ENCODE measurements around the gene CLCA2.

The CLCA2 gene, protein sequence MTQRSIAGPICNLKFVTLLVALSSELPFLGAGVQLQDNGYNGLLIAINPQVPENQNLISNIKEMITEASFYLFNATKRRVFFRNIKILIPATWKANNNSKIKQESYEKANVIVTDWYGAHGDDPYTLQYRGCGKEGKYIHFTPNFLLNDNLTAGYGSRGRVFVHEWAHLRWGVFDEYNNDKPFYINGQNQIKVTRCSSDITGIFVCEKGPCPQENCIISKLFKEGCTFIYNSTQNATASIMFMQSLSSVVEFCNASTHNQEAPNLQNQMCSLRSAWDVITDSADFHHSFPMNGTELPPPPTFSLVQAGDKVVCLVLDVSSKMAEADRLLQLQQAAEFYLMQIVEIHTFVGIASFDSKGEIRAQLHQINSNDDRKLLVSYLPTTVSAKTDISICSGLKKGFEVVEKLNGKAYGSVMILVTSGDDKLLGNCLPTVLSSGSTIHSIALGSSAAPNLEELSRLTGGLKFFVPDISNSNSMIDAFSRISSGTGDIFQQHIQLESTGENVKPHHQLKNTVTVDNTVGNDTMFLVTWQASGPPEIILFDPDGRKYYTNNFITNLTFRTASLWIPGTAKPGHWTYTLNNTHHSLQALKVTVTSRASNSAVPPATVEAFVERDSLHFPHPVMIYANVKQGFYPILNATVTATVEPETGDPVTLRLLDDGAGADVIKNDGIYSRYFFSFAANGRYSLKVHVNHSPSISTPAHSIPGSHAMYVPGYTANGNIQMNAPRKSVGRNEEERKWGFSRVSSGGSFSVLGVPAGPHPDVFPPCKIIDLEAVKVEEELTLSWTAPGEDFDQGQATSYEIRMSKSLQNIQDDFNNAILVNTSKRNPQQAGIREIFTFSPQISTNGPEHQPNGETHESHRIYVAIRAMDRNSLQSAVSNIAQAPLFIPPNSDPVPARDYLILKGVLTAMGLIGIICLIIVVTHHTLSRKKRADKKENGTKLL

GRCh38 chr1:86423873-86424272, at the start of gene CLCA2:
Gene CLCA2 (plus strand): TSS chr1:86424171. CDS start chr1:86424248, 77 bp downstream.
- in situ Hi-C loops (cut with MboI; ENCODE audit: low pct_unique_long_range_greater_than_20kb, low sequenced_read_pairs) = no loop called here
- no peak for DNase-seq

DNA sequence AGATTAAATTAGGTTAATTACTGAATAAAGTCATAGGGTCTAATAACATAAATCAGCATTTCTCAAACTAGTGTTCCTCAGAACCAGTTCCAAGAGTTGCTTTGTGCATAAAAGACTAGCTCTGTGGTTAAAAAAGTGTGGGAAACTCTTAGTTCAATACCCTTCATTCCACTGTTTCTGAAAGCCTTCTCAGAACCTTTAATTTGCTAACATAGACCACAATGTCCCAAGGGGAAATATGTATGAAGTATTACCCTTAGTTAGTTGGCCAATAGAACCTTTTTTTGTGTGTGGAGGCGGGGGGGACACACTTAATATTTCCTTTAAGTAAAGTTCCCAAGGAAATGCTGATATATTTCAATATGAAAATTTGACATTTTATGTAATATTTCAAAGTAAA, 48.3 kb upstream of the CLCA2 start:
- no peak for DNase-seq
- in situ Hi-C loops (cut with MboI; ENCODE audit: low pct_unique_long_range_greater_than_20kb, low sequenced_read_pairs) = no loop called here

- DNase-seq = no peak
- in situ Hi-C loops (cut with MboI; ENCODE audit: low pct_unique_long_range_greater_than_20kb, low sequenced_read_pairs) = no loop called here
Measured at GRCh38 chr1:86377341-86377740, 46.6 kb upstream of the CLCA2 start.

DNA sequence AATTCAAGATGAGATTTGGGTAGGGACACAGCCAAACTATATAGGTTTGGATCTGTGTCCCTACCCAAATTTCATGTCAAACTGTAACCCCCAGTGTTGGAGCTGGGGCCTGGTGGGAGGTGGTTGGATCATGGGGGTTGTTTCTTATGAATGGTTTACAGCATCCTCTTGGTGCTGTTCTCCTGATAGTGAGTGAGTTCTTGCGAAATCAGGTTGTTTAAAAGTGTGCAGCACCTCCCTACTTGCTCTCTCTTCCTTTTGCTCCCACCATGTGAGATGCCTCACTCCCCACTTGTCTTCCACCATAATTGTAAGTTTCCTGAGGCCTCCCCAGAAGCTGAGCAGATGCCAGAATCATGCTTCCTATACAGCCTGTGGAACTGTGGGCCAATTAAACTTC, 45.2 kb upstream of the CLCA2 start:
- no peak for DNase-seq
- in situ Hi-C loops (cut with MboI; ENCODE audit: low pct_unique_long_range_greater_than_20kb, low sequenced_read_pairs) = no loop called here

DNA sequence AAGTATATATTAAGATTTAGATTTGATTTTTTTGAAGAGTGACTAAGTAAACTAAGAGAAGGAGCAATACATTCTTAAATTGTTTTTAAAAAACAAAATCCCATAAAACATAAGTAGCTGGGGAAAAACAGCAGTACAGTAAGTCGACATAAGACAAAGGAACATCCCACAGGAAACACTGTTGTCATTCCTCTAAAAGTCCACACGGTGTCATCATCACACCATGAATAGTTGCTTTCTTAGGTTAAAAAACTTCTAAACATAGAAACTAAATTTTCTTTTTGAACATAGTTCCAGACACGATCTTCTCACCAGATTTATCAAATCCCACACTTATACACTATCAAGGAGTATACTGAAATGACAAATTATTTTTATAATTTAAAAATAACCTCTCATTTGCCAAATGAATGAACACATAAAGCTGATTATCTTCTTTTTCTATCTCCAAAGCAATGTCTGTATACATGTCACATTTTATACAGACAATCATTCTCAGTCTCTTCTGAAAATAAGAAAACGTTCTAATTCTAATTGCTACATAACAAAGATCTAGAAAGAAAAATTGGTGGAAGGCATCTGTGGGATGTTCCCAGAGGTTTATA, 43.6 kb upstream of the CLCA2 start:
- DNase-seq = peak; percentile 70
- in situ Hi-C loops (cut with MboI; ENCODE audit: low pct_unique_long_range_greater_than_20kb, low sequenced_read_pairs) = no loop called here

- in situ Hi-C loops (cut with MboI; ENCODE audit: low pct_unique_long_range_greater_than_20kb, low sequenced_read_pairs) = no loop called here
- DNase-seq = no peak
Measured at GRCh38 chr1:86381223-86381622, 42.7 kb upstream of the CLCA2 start.

- in situ Hi-C loops (cut with MboI; ENCODE audit: low pct_unique_long_range_greater_than_20kb, low sequenced_read_pairs) = no loop called here
Measured at GRCh38 chr1:86382878-86383277, 41.1 kb upstream of the CLCA2 start.

GRCh38 chr1:86387916-86388627, 35.9 kb upstream of the CLCA2 start:
- DNase-seq = no peak
- in situ Hi-C loops (cut with MboI; ENCODE audit: low pct_unique_long_range_greater_than_20kb, low sequenced_read_pairs) = no loop called here

More at GRCh38 chr1:86382878-86383277, 41.1 kb upstream of the CLCA2 start:
- DNase-seq = no peak

DNA sequence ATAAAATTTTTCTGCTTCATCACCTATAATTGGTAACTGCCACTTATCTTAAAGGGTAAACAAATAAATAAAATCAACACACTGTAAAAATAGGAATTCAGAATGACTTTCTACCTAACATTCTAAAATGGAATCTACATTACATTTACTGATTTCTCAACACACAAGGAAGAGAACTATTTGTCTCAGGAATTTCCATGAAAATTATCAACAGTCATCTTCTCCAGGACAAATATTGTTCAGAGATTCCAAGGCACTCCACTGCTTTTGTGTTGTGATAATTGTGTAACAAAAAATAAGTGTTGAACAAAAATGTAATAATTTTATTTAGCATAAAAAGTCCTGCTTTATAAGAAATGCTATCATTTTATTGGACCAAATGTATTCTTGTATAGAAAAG, 35.2 kb upstream of the CLCA2 start:
- in situ Hi-C loops (cut with MboI; ENCODE audit: low pct_unique_long_range_greater_than_20kb, low sequenced_read_pairs) = no loop called here
- DNase-seq = no peak

- no peak for DNase-seq
- in situ Hi-C loops (cut with MboI; ENCODE audit: low pct_unique_long_range_greater_than_20kb, low sequenced_read_pairs) = no loop called here
Measured at GRCh38 chr1:86389307-86389706, 34.7 kb upstream of the CLCA2 start.

- in situ Hi-C loops (cut with MboI; ENCODE audit: low pct_unique_long_range_greater_than_20kb, low sequenced_read_pairs) = no loop called here
- DNase-seq = no peak
Measured at GRCh38 chr1:86394416-86394815, 29.6 kb upstream of the CLCA2 start.

- in situ Hi-C loops (cut with MboI; ENCODE audit: low pct_unique_long_range_greater_than_20kb, low sequenced_read_pairs) = no loop called here
- DNase-seq = peak; percentile 92
Measured at GRCh38 chr1:86395751-86396497, 28.0 kb upstream of the CLCA2 start, which contains the start of gene ODF2L. Gene ODF2L (minus strand): TSS chr1:86396323. CDS start chr1:86387027, 9,296 bp downstream.

DNA sequence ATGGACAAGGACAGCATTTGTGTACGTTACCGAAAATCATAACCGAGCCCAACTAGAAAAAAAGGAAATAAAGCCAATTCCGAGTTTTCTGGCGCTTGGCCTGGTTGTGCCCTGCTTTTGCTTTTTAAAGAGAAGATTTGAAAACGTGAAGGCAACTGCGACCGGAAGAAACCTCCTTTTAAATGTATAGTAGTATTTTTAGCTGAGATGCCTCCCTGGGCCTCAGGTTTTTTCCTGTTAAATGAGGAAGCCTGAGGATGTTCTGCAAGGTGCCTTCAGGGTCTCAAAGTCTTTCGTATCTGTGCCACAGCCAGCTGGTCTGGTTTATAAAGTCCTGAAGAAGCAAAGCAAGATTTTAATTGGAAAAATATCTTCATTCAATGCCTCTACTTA, 27.5 kb upstream of the CLCA2 start:
- DNase-seq = no peak

DNA sequence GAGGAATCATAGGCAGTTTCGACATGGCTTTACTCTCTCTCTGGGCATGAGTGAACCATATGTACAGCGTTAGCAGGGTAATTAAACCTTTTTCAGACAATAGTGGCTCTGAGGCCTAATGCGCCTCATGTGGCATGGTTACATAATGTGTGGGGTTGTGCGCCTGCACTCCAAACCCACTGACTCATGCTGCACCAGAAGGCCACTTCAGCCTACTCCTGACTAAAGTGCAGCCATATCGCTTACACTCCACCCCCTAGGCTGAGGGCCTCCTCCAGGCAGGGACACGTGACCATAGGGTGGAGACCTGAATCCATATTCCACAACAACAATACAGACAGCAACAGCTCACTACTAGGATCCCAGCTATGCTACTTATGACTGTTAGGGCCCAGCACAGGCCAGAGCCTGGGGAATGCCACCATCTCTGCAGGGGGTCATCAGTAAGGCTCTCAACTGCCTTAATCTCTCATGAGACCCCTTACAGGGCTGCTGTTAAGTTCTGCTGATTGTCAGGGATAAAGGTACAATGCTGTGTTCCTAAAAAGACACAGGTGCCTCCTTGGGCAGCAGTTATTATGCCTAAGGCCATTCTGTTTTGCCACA, 14.5 kb upstream of the CLCA2 start:
- no peak for DNase-seq
- in situ Hi-C loops (cut with MboI; ENCODE audit: low pct_unique_long_range_greater_than_20kb, low sequenced_read_pairs) = no loop called here

More for the DNA sequence above, 27.5 kb upstream of the CLCA2 start:
- in situ Hi-C loops (cut with MboI; ENCODE audit: low pct_unique_long_range_greater_than_20kb, low sequenced_read_pairs) = no loop called here

GRCh38 chr1:86410879-86411278, 13.1 kb upstream of the CLCA2 start:
- in situ Hi-C loops (cut with MboI; ENCODE audit: low pct_unique_long_range_greater_than_20kb, low sequenced_read_pairs) = no loop called here
- DNase-seq = no peak

DNA sequence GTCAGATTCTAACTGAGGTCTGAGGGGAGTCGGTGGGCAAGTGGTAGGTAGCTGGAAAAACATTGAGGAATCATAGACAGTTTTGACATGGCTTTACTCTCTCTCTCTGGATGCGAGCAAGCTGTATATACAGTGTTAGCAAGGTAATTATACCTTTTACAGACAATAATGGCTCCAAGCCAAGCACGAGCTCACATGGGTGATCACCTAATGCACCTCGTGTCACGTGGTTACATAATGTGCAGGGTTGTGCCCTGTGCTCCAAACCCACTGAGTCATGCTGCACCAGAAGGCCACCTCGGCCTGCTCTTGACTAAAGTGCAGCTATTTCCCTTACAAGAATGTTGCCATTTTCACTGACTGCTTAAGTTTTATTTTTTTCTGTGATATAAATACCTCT, 7.6 kb upstream of the CLCA2 start:
- in situ Hi-C loops (cut with MboI; ENCODE audit: low pct_unique_long_range_greater_than_20kb, low sequenced_read_pairs) = no loop called here
- DNase-seq = no peak

GRCh38 chr1:86419277-86419903, 4.6 kb upstream of the CLCA2 start:
- DNase-seq = peak; percentile 83
- in situ Hi-C loops (cut with MboI; ENCODE audit: low pct_unique_long_range_greater_than_20kb, low sequenced_read_pairs) = no loop called here
